Right lobe of liver (tissue), 4 donors: ENCODE measurements around the gene IFIT1B.

Experiments
- CTCF ChIP-seq, 4 donors: fragments of 200-600 bp in 3 of 4; fragments of 450-650 bp in 1 of 4; IDR thresholded peaks; one replicate each; pipeline versions ENCODE4 v1.5.1 to v1.8.0; 2016 to 2022; ENCODE audit warnings: antibody characterized with exemption in 4 of 4, mild to moderate bottlenecking in 2 of 4
- POLR2A ChIP-seq: fragments of 450-650 bp; IDR thresholded peaks from one replicate; pipeline ENCODE4 v1.6.1; 2017; ENCODE audit warnings: antibody characterized with exemption, mild to moderate bottlenecking
- donor health status: DM: no; HTN: no; CAD: no.
- donor health status: DM: no; HTN: no; CAD: no.
- donor health status: DM: no; HTN: yes; CAD: no.

DNA sequence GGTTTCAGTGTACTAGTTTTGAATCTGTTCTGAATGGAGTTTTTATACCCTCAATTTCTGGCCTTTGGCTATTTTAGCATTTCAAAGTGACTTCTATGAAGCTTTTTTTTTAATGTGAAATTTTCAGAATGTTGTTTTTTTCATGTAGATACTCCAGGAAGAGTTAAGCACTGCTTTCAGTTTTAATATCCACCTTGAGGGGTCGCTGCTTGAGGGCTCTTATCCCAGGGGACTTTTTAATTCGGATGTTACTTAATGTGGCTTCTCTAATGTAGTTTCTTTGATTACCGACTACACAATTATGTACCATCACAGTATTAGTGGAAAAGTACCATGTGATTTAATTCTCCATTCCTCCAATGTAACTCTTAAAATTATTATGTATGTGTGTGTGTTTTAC lies 41.7 kb downstream of the IFIT1B start:
- TF ChIP-seq POLR2A (no peak), CTCF (IDR thresholded peaks at IDR 0.05) (peak; percentile 9 to 25 (median 22))
